Right lobe of liver (tissue), 6 donors: ENCODE results near the gene IL6ST. TPM values are rescaled to one million over a fixed set of nuclear protein-coding genes. Genes with fewer than 3 reads are reported as not detected.

ENCODE experiments used
- ATAC-seq, 4 donors: fragments of 200-7000 bp; cut with Tn5 transposase; one replicate each; pipeline ENCODE4 v1.9.1; 2020; ENCODE audit warnings: mild to moderate bottlenecking in 4 of 4, moderate library complexity in 4 of 4
- DNase-seq, 3 donors: peaks; one replicate each; pipeline ENCODE4 v3.0.0-alpha.2; 2020
- H3K27ac ChIP-seq, 3 donors: fragments of 200-600 bp; one replicate each; pipeline ENCODE4 v1.8.0; 2022
- H3K27me3 ChIP-seq, 2 donors: fragments of 200-600 bp; one replicate each; pipeline ENCODE4 v1.8.0; 2022
- H3K36me3 ChIP-seq, 4 donors: fragments of 200-600 bp; sonication (generic) in 1 of 4; one replicate each; pipeline versions ENCODE4 v1.5.1 to v1.8.0; 2017 to 2022; ENCODE audit warnings: control low read depth in 1 of 4
- H3K4me1 ChIP-seq, 4 donors: fragments of 200-600 bp; sonication (generic) in 1 of 4; one replicate each; pipeline versions ENCODE4 v1.5.1 to v1.8.0; 2017 to 2022; ENCODE audit warnings: control low read depth in 1 of 4
- H3K4me3 ChIP-seq, 3 donors: fragments of 200-600 bp; one replicate each; pipeline ENCODE4 v1.8.0; 2022
- H3K9me3 ChIP-seq, 4 donors: fragments of 200-600 bp; sonication (generic) in 1 of 4; one replicate each; pipeline versions ENCODE4 v1.5.1 to v1.8.0; 2017 to 2022; ENCODE audit warnings: control low read depth in 1 of 4
- CTCF ChIP-seq, 4 donors: fragments of 200-600 bp in 3 of 4; fragments of 450-650 bp in 1 of 4; IDR thresholded peaks; one replicate each; pipeline versions ENCODE4 v1.5.1 to v1.8.0; 2016 to 2022; ENCODE audit warnings: antibody characterized with exemption in 4 of 4, mild to moderate bottlenecking in 2 of 4
- POLR2A ChIP-seq: fragments of 450-650 bp; IDR thresholded peaks from one replicate; pipeline ENCODE4 v1.6.1; 2017; ENCODE audit warnings: antibody characterized with exemption, mild to moderate bottlenecking
- WGBS: methylation state at CpG from one replicate; pipeline ENCODE4 v1.1.6; 2018; ENCODE audit warnings: low coverage, low lambda C conversion rate; ENCODE audit not compliant: insufficient coverage; ENCODE audit errors: missing lambda C conversion rate; 5-methylcytosine and 5-hydroxymethylcytosine counted together
- intact Hi-C, 2 donors: fragments of 100-400 bp; cut with DNase I; formaldehyde crosslinking; loops; one replicate each; pipeline versions ENCODE4 v1.11.2 to v1.14.1; 2022
- total RNA-seq, 6 experiments: library from RNA; depleted of rRNA in 2 of 6; stranded (reverse); fragments of >200 nt in 2 of 6; fragmentation: NEBNext Ultra II Directional in 3 of 6; extraction: Animal tissue kit (Norgen Biotek cat#: 25700) in 3 of 6; gene quantifications; one replicate each; pipeline versions ENCODE4 v1.1.0 to v1.2.4, GENCODE V29; 2016 to 2023
- donor health status: DM: no; HTN: yes; CAD: no.
- donor health status: DM: no; HTN: no; CAD: no.
- donor health status: DM: no; HTN: no; CAD: no.
- donor health status: DM: no; HTN: yes; CAD: no.
- donor health status: DM: no; HTN: yes; CAD: no.

The IL6ST gene
- total RNA-seq, 6 experiments from 2014 or later = 150 to 341 (median 278) TPM

- Histone ChIP-seq H3K27ac (peak overlapping the region in 2 of 3 donors; percentile 73 to 91), H3K36me3 (peaks cover 0 to 22% (median 11%) of the 10 kb centered on the region in 4 donors), H3K27me3 (no peaks in the 10 kb centered on the region), H3K4me3 (no peak overlapping the region), H3K4me1 (peaks cover 0 to 67% (median 27%) of the 10 kb centered on the region in 4 donors), H3K9me3 (no peaks in the 10 kb centered on the region)
- ATAC-seq (peak in 1 of 4 donors; percentile 7), DNase-seq (no peak)
- 60% methylated on average over 6 of the region's 6 CpGs for WGBS
- intact Hi-C loops = no loop called here
- TF ChIP-seq POLR2A (no peak), CTCF (IDR thresholded peaks at IDR 0.05) (no peak)
Observed at GRCh38 chr5:55935371-55935770, 59.4 kb downstream of the IL6ST start.

- TF ChIP-seq POLR2A = peak; percentile 1
- no peak for TF ChIP-seq CTCF (IDR thresholded peaks at IDR 0.05)
- Histone ChIP-seq H3K4me3 (no peak overlapping the region), H3K27ac (peak overlapping the region in 2 of 3 donors; percentile 73 to 91), H3K36me3 (peaks cover 0 to 16% (median 7%) of the 10 kb centered on the region in 4 donors), H3K4me1 (peaks cover 0 to 65% (median 27%) of the 10 kb centered on the region in 4 donors), H3K9me3 (no peaks in the 10 kb centered on the region), H3K27me3 (no peaks in the 10 kb centered on the region)
- DNase-seq (no peak), ATAC-seq (peak in 3 of 4 donors; percentile 3 to 10 (median 8))
- intact Hi-C loops = no loop called here
- WGBS = 19% methylated on average over 2 of the region's 2 CpGs
Observed at GRCh38 chr5:55934720-55935119, 60.0 kb downstream of the IL6ST start.

GRCh38 chr5:55934115-55934613, 60.6 kb downstream of the IL6ST start:
- TF ChIP-seq POLR2A (peak; percentile 0), CTCF (IDR thresholded peaks at IDR 0.05) (no peak)
- intact Hi-C loops = no loop called here
- Histone ChIP-seq H3K4me1 (peaks cover 0 to 65% (median 27%) of the 10 kb centered on the region in 4 donors), H3K27ac (peak overlapping the region in 2 of 3 donors; percentile 73 to 91), H3K27me3 (no peaks in the 10 kb centered on the region), H3K4me3 (no peak overlapping the region), H3K36me3 (peaks cover 0 to 13% (median 4%) of the 10 kb centered on the region in 4 donors), H3K9me3 (no peaks in the 10 kb centered on the region)
- peak; percentile 67 to 89 (median 74) for ATAC-seq
- DNase-seq = peak; percentile 71 to 89 (median 83)
- 15% methylated on average over 6 of the region's 9 CpGs for WGBS

GRCh38 chr5:55933377-55934114, 61.2 kb downstream of the IL6ST start:
- intact Hi-C loops = no loop called here

More at GRCh38 chr5:55933377-55934114, 61.2 kb downstream of the IL6ST start:
- ATAC-seq (peak in 2 of 4 donors; percentile 0 to 2), DNase-seq (no peak)
- Histone ChIP-seq H3K27ac (peak overlapping the region; percentile 45 to 91 (median 73)), H3K36me3 (peaks cover 0 to 7% (median under 1%) of the 10 kb centered on the region in 4 donors), H3K4me1 (peaks cover 0 to 65% (median 25%) of the 10 kb centered on the region in 4 donors), H3K4me3 (no peak overlapping the region), H3K27me3 (no peaks in the 10 kb centered on the region), H3K9me3 (no peaks in the 10 kb centered on the region)
- TF ChIP-seq CTCF (IDR thresholded peaks at IDR 0.05) = no peak
- TF ChIP-seq POLR2A = no peak
- 83% methylated on average over 14 of the region's 14 CpGs for WGBS
